ENCODE data around the gene HBQ1. TPM values are rescaled to one million over a fixed set of nuclear protein-coding genes. Genes with fewer than 3 reads are reported as not detected.

The HBQ1 gene
- total RNA-seq, 1 experiment from 2014 or later = 3.5 TPM

GRCh38 chr16:187330-187729 is 7.1 kb downstream of the HBQ1 start:
- no peak overlapping the region for H3K18ac ChIP-seq (ENCODE audit: insufficient read length, low read depth, low read length)
- H3K23ac ChIP-seq (ENCODE audit: insufficient read length, low read depth, low read length) = no peak overlapping the region
- Mint-ChIP-seq H3K27ac (no peak overlapping the region), H3K36me3 (ENCODE audit: insufficient read depth in 1 of 3, low read depth in 3 of 3) (peaks cover 38 to 61% (median 58%) of the 10 kb centered on the region in 3 experiments), H3K4me1 (no peaks in the 10 kb centered on the region), H3K4me3 (no peak overlapping the region), H3K27me3 (ENCODE audit: low read depth) (0 out of 2 replicates have a peak, but pooled peaks cover 1% of the 10 kb centered on the region), H3K9me3 (no peaks in the 10 kb centered on the region; a peak in 1 of 5 replicates)
- no peak overlapping the region for H3K27ac ChIP-seq (ENCODE audit: insufficient read length, low read depth, low read length)
- H4K20me1 ChIP-seq (ENCODE audit: control insufficient read depth, insufficient read depth, insufficient read length) = no peaks in the 10 kb centered on the region
- H3K14ac ChIP-seq (ENCODE audit: insufficient read depth, low read length) = no peak overlapping the region
- TF ChIP-seq, protein P1, sequence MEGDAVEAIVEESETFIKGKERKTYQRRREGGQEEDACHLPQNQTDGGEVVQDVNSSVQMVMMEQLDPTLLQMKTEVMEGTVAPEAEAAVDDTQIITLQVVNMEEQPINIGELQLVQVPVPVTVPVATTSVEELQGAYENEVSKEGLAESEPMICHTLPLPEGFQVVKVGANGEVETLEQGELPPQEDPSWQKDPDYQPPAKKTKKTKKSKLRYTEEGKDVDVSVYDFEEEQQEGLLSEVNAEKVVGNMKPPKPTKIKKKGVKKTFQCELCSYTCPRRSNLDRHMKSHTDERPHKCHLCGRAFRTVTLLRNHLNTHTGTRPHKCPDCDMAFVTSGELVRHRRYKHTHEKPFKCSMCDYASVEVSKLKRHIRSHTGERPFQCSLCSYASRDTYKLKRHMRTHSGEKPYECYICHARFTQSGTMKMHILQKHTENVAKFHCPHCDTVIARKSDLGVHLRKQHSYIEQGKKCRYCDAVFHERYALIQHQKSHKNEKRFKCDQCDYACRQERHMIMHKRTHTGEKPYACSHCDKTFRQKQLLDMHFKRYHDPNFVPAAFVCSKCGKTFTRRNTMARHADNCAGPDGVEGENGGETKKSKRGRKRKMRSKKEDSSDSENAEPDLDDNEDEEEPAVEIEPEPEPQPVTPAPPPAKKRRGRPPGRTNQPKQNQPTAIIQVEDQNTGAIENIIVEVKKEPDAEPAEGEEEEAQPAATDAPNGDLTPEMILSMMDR (conservative IDR thresholded peaks at IDR 0.05) = no peak
- H2BK15ac ChIP-seq (ENCODE audit: low read depth, low read length) = no peak overlapping the region
- no peak overlapping the region for H4K8ac ChIP-seq (replicated peaks; ENCODE audit: insufficient read length, low read depth, low read length)
- no peaks in the 10 kb centered on the region for H3K9me3 ChIP-seq (ENCODE audit: control insufficient read depth, low read depth, low read length)
- H3T11ph ChIP-seq (ENCODE audit: low read length) = no peak overlapping the region
- WGBS (ENCODE audit: extremely low coverage, insufficient read length, low lambda C conversion rate) = no CpG with 5 or more reads among the region's 8 CpGs
- no peak overlapping the region for H2AFZ ChIP-seq (ENCODE audit: low read length)
- H3K4me2 ChIP-seq (ENCODE audit: insufficient read depth, insufficient read length, low read length) = no peak overlapping the region
- no peaks in the 10 kb centered on the region for H3K27me3 ChIP-seq (ENCODE audit: insufficient read depth, low read length)
- no peak for DNase-seq
- H3K9ac ChIP-seq (ENCODE audit: extremely low read depth, insufficient read length, low read length) = no peak overlapping the region
- H2AK5ac ChIP-seq (ENCODE audit: insufficient read length, low read length) = no peak overlapping the region
- H4K5ac ChIP-seq (ENCODE audit: insufficient read length, low read depth, low read length) = no peak overlapping the region
- H3K23me2 ChIP-seq (ENCODE audit: insufficient read length, low read depth, low read length, poor library complexity, severe bottlenecking) = no peaks in the 10 kb centered on the region
- no peak overlapping the region for H2BK12ac ChIP-seq (ENCODE audit: insufficient read length, low read depth, low read length)
- no peak overlapping the region for H3K56ac ChIP-seq (ENCODE audit: insufficient read length, low read depth, low read length)
- H2BK5ac ChIP-seq (ENCODE audit: insufficient read length, low read length) = no peak overlapping the region
- H3K4ac ChIP-seq (ENCODE audit: low read depth, low read length) = no peak overlapping the region
- no peak overlapping the region for H2BK120ac ChIP-seq (ENCODE audit: low read depth, low read length, poor library complexity, severe bottlenecking)
- no peak overlapping the region for H4K91ac ChIP-seq (ENCODE audit: insufficient read length, low read depth, low read length)
- no peaks in the 10 kb centered on the region for H3K79me2 ChIP-seq (ENCODE audit: insufficient read depth, low read length)
- no peak overlapping the region for H2BK20ac ChIP-seq (ENCODE audit: low read depth, low read length, poor library complexity, severe bottlenecking)
- no peaks in the 10 kb centered on the region for H3K79me1 ChIP-seq (ENCODE audit: insufficient read depth, low read depth, low read length, poor library complexity, severe bottlenecking)
- no peaks in the 10 kb centered on the region for H3K4me1 ChIP-seq (ENCODE audit: insufficient read depth, low read length)
